NCI-H2107 treated with DMSO at 0.1 percent for 48 hours (cell line): ENCODE data around the gene ALG5.

Experiments
- DNase-seq: peaks from one replicate; lab custom pipeline; 2025; ENCODE audit not compliant: unreplicated experiment; lab: John Stamatoyannopoulos, UW

The ALG5 gene

GRCh38 chr13:36917311-36917710, 81.8 kb downstream of the ALG5 start:
- no peak for DNase-seq

DNA sequence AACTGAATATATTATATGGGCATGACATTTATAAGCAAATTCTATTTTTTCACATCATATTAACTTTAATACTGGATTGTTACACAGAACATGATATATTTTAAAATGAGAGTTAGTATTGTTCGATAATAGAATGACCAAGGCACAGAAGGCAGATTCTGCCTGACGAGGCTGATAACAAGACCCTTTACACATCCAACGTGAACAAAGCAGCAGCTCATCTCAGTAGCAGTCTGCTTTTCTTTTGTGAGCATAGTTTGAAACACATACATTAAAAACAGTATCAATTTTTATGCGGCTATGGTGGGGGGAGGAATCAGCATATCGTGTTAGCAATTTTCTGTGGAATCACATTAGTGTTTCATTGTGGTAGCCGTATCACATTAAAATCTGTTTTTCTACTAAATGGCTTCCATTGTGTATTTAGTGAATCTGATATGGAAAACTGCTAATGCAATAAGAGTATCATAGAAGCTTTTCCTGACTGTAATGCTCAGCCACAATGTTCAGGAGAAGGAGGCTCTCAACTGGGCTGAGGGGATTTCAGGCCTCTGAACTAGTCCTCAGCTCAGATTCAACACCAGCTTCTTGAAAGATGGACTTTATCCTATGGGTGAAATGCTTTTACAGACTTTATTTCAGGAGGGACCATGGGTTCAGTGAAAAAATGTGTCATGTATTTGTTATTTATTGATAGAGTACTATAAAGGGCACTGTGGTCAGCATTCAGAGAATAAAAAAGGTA, 83.1 kb downstream of the ALG5 start:
- peak; percentile 58 for DNase-seq

DNA sequence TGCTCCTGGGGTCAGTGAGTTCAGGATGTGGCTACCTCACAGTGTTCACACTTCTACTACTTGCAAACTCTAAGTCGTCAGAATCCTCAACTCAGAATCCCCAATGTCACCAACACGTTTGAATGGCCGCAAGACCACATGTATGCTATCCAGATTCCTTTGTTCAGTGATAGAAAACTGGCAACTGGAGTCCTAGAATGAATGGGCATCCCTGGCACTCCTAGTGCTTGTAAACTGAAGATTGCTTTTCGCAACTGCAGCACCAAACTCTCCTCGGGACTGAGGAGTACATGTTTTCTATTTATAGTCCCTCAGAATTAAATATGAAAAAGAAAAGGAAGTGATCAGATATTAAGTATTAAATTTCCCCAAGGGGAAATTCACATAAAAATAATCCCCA, 84.0 kb downstream of the ALG5 start:
- no peak for DNase-seq

GRCh38 chr13:36914648-36915047, 84.5 kb downstream of the ALG5 start:
- no peak for DNase-seq

- DNase-seq: no peak
Observed at GRCh38 chr13:36913463-36913862, 85.7 kb downstream of the ALG5 start.

DNA sequence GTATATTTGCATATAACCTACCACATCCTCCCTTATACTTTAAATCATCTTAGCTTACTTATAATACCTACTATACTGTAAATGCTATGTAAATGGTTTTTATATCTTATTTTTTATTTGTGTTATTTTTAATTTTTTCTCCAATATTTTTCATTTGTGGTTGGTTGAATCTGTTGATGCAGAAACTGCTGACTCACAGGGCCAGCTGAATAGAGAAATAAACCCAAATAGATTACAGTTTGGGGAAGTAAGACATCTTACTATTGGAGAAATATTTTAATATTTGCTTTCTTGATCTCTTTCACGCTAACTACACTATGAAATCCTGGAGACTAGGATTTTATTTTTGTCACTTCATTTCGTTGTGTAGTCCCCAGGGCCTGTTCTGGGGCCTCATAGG, 86.2 kb downstream of the ALG5 start:
- DNase-seq: no peak

- DNase-seq: no peak
Observed at GRCh38 chr13:36912369-36912768, 86.8 kb downstream of the ALG5 start.

DNA sequence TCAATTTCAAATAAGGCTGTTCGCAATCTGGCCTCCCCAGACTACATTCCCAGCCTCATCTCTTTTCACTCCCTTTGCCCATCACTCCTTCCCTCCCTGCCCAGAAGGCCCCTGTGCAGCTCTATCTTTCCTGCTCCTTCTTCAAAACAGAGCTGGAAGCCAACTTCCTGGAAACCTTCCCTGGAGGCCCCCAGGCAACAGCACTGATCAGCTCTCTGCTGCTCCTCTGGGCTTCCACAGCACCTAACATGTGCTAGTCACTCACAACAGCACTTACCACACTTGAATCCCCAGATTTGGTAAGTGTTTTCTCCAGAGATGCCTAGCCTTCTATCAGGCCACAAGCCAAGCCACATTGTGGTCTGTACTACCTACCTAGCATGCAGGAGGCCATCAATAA, 88.6 kb downstream of the ALG5 start:
- no peak for DNase-seq

- no peak for DNase-seq
Observed at GRCh38 chr13:36907821-36908220, 91.3 kb downstream of the ALG5 start.

- DNase-seq: no peak
Observed at GRCh38 chr13:36907266-36907665, 91.9 kb downstream of the ALG5 start.

DNA sequence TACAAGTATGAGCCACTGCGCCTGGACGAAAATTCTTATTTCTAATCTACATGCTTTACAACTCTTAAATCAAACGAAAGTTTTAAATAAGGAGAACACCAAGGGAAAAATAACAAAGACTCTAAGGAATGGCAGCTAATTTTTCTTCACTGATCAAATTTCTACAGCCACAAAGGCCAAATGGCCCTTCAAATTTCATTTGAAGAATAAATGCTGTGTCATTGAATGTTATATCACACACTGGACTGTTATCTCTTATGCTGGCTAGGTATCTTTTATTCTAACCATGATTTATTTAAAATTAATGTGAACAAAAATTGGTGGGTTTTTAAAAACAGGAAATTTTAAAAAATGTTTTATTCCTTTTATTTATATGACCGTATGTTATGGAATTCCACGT, 93.2 kb downstream of the ALG5 start:
- DNase-seq: no peak

GRCh38 chr13:36903925-36904595, 95.1 kb downstream of the ALG5 start:
- peak; percentile 100 for DNase-seq
